ENCODE results near the gene ZC3H12D. TPM values are rescaled to one million over a fixed set of nuclear protein-coding genes. Genes with fewer than 3 reads are reported as not detected.

ZC3H12D gene
- polyA plus RNA-seq, 1 of the 3 experiments (the other 2 are of a cell fraction): 0.03 TPM

GRCh38 chr6:149482545-149483333 lies 2.1 kb downstream of the ZC3H12D start:
- DNase-seq: no peak
- H3K27me3 ChIP-seq (ENCODE audit: insufficient read depth): no peaks in the 10 kb centered on the region
- no peak overlapping the region for H2AFZ ChIP-seq (ENCODE audit: low read depth)
- ChIA-PET POLR2A (no interaction called here), CTCF (no interaction called here)
- 82% methylated on average over 13 of the region's 14 CpGs for WGBS (ENCODE audit: low lambda C conversion rate)
- H3K36me3 ChIP-seq (replicated peaks in 1 of 2; ENCODE audit: control insufficient read depth in 1 of 2, insufficient read depth in 2 of 2, low read length in 1 of 2): no peaks in the 10 kb centered on the region
- TF ChIP-seq REST (IDR thresholded peaks at IDR 0.05; ENCODE audit: low read depth, low read length) (no peak), GATA2 (CRISPR knock-in tag; IDR thresholded peaks at IDR 0.05) (no peak), EZH2phosphoT487 (IDR thresholded peaks at IDR 0.05; ENCODE audit: borderline replicate concordance, low read depth) (no peak), RCOR1 (IDR thresholded peaks at IDR 0.05; ENCODE audit: low read length) (no peak), POLR2AphosphoS5 (IDR thresholded peaks at IDR 0.05; ENCODE audit: low read depth, low read length) (no peak), SIN3A (IDR thresholded peaks at IDR 0.05; ENCODE audit: borderline replicate concordance, low read depth, low read length) (no peak), SMC3 (IDR thresholded peaks at IDR 0.05; ENCODE audit: low read depth, low read length) (no peak)
- no peak overlapping the region for H3K4me2 ChIP-seq
- no peaks in the 10 kb centered on the region for H3F3A ChIP-seq (replicated peaks; ENCODE audit: insufficient read depth)
- no peak overlapping the region for H3K27ac ChIP-seq (ENCODE audit: low read depth in 2 of 2, low read length in 1 of 2)
- H3K79me2 ChIP-seq (ENCODE audit: insufficient read depth): no peaks in the 10 kb centered on the region
- no peaks in the 10 kb centered on the region for H4K20me1 ChIP-seq (ENCODE audit: insufficient read depth)
- H3K9me2 ChIP-seq: no peaks in the 10 kb centered on the region
- no peak overlapping the region for H3K4me3 ChIP-seq (ENCODE audit: low read depth in 2 of 2, low read length in 1 of 2)
- H3K4me1 ChIP-seq (ENCODE audit: control insufficient read depth in 1 of 2, insufficient read depth in 2 of 2, low read depth in 1 of 2, low read length in 1 of 2): peaks cover 0 to 6% of the 10 kb centered on the region in 2 experiments; a peak in 1 of 4 replicates
- no peaks in the 10 kb centered on the region for H3K9me3 ChIP-seq
- no peak overlapping the region for H3K9ac ChIP-seq

- Histone ChIP-seq H3F3A (replicated peaks; ENCODE audit: insufficient read depth) (no peaks in the 10 kb centered on the region), H3K79me2 (ENCODE audit: insufficient read depth) (no peaks in the 10 kb centered on the region), H3K9me3 (no peaks in the 10 kb centered on the region), H3K27me3 (ENCODE audit: insufficient read depth) (no peaks in the 10 kb centered on the region), H3K4me1 (ENCODE audit: control insufficient read depth in 1 of 2, insufficient read depth in 2 of 2, low read depth in 1 of 2, low read length in 1 of 2) (peaks cover 0 to 6% of the 10 kb centered on the region in 2 experiments; a peak in 1 of 4 replicates), H4K20me1 (ENCODE audit: insufficient read depth) (no peaks in the 10 kb centered on the region), H3K4me3 (ENCODE audit: low read depth in 2 of 2, low read length in 1 of 2) (no peak overlapping the region), H3K9ac (no peak overlapping the region), H2AFZ (ENCODE audit: low read depth) (no peak overlapping the region), H3K4me2 (no peak overlapping the region), H3K9me2 (no peaks in the 10 kb centered on the region), H3K27ac (ENCODE audit: low read depth in 2 of 2, low read length in 1 of 2) (no peak overlapping the region), H3K36me3 (replicated peaks in 1 of 2; ENCODE audit: control insufficient read depth in 1 of 2, insufficient read depth in 2 of 2, low read length in 1 of 2) (no peaks in the 10 kb centered on the region)
- POLR2A ChIA-PET: no interaction called here
- CTCF ChIA-PET: interaction anchor here (1.8 kb wide), 1 partner anchor 49 kb away, joined by 4 read pairs; no protein-coding TSS in a partner anchor
- 87% methylated on average over 16 of the region's 18 CpGs for WGBS (ENCODE audit: low lambda C conversion rate)
- no peak for DNase-seq
- TF ChIP-seq USF2 (IDR thresholded peaks at IDR 0.05; ENCODE audit: borderline replicate concordance, low read depth, low read length): no peak
- no peak for TF ChIP-seq EZH2phosphoT487 (IDR thresholded peaks at IDR 0.05; ENCODE audit: borderline replicate concordance, low read depth)
Observed at GRCh38 chr6:149480502-149481280, 4.1 kb downstream of the ZC3H12D start.
